Erythroblast (primary cell): Measurements from ENCODE around the gene ZMPSTE24.

ENCODE experiments used
- GATA1 ChIP-seq: IDR thresholded peaks from 2 replicates; pipeline ENCODE4 v1.6.1; 2011; ENCODE audit warnings: low read depth, mild to moderate bottlenecking, control low read depth, low read length, moderate library complexity
- POLR2A ChIP-seq: IDR thresholded peaks from 2 replicates; pipeline ENCODE4 v1.6.1; 2011; ENCODE audit warnings: mild to moderate bottlenecking, low read length

DNA sequence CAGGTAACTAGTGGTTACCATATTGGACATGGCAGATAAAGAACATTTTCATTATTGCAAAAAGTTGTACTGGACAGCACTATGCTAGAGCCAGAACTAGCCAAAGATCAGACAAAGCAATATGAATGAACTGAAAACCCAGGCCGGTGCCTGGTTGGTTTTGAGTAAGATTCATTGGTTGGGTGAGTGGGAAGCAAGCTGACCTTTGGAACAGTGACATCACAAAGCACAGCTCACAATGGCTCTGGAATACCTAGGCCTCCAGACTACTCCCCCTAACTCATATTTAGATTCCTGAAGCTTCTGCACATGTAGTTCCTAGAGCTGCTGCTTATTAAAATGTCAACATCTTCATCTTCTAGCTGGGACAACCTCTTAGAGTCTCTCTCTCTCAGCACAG lies 10.4 kb upstream of the ZMPSTE24 start, which contains the start of gene TMCO2:
- TF ChIP-seq POLR2A, result no peak
- no peak for TF ChIP-seq GATA1
